Daoy (cell line): Measurements from ENCODE around the gene ZNF587. TPM values are rescaled to one million over a fixed set of nuclear protein-coding genes. Genes with fewer than 3 reads are reported as not detected.
A peak's percentile ranks its signal among the peaks of the same experiment; 100 is the strongest.

Experiments used
- DNase-seq: peaks from one replicate; pipeline ENCODE4 v3.0.0-alpha.2; 2015; ENCODE audit warnings: low read depth
- total RNA-seq: library from RNA; depleted of rRNA; stranded (reverse); fragments of >200 nt; shearing (Covaris generic); gene quantifications from 2 replicates; pipeline ENCODE4 v1.2.3, GENCODE V29; 2014; rRNA removed

Gene ZNF587
- total RNA-seq, 1 experiment from 2014 or later: 11.2 TPM

DNA sequence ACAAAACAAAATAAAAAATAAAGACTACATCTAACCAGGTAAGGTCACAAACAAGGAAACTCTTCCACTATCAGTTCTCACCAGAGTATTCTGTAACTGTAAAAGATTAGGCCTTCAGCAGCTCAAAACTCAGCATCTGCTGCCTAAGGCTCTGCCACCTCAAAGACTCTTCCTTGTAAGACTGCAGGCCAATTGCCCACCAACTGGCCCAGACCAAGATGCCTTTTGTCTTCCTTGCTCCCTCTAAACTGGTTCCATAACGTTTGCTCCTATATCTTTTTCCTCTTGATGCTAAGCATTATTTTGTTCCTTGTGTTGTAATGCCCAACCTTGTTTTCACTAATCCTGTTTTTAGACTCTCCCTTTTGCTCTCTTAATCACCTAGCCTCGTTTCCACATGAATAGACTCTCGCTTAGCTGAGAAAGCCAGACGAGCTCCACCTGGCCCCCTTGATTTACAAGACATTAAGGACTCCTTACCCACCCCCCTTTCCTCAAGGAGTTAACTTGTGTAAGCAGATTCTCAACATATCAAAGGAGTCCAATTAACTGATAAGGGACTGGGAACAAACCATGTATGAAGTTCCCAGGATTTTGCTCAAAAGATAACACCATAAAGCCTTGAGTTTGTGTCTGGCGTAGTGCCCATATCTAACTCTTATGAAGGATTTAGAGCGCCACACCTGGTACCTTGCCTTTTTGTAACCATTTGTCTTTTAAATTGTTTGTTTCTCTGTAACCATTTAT is 37.7 kb downstream of the ZNF587 start:
- no peak for DNase-seq

DNA sequence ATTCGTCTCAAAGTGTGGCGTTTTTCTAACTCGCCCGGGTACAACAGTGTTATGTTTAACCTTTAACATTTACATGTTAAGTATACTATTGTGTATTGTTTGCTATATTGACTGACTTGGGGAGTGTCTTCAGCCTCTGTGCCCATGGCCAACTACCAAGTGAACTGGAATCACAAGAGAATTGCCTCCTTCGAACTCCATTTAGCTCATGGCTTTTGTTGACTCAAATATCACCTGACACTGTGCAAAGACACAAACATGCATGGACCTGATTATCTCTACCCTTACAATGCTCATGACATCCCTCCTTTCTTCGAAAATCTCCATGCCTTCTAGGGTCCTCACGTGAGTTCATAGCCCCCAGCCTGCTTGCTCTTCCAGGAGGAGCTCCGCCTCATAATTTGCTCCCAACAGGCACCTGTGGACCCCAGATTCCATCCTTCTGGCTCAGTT is 38.5 kb downstream of the ZNF587 start:
- DNase-seq: no peak

DNA sequence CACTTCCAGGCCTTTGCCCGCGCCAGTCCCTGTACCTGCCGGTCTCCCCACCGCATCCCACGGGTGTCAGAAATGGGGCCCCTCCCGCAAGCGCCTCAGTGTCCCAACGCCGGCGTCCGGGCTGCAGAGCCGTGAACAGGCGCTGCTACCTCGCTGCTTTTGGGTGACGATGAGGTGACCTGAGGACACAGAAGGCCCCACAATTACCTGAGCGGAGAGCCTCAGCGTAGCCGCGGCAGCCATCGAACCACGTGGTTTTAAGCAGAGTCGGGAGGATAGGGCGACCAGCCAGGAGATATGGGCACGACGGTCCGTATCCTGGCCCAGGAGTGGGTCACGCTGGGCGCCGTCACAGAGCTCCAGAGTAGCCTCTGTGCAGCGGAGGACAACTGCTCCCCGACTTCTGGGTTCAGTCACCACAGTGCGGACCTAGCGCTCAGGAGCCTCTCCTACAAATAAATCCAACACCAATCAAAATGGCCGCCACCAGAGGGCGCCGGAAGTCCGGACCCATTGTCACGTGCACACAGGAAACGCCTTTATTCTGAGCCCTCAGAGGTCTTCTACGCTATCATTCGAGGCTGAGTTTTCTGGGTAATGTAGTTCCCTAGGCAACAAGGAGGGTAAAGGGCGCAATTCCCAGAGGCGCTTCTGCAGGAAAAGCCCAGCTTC is 39.0 kb downstream of the ZNF587 start, which contains the start of gene ZNF814:
TSS of gene ZNF814 (minus strand) at position 478 of the 672 bp plus-strand sequence. CDS start at position 243, 235 bp downstream.
- DNase-seq: peak; percentile 47

- peak; percentile 67 for DNase-seq
Measured at GRCh38 chr19:57890706-57891105, 41.0 kb downstream of the ZNF587 start.

DNA sequence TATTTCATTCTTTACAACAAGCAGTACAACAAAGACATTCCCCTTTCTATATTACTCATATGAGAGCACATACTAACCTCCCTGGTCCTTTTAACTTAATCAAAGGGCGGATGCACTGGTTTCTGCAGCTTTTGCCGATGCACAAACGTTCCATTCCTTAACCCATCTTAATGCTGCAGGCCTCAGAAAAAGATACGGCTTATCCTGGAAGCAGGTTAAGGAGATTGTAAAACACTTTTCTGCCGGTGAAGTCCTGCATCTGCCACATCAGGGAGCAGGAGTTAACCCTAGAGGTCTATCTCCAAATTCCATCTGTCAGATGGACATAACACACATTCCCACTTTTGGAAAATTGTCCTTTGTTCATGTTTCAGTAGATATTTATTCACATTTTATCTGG is 50.7 kb downstream of the ZNF587 start:
- DNase-seq: no peak

GRCh38 chr19:57903618-57904184 is 54.0 kb downstream of the ZNF587 start:
- no peak for DNase-seq

DNA sequence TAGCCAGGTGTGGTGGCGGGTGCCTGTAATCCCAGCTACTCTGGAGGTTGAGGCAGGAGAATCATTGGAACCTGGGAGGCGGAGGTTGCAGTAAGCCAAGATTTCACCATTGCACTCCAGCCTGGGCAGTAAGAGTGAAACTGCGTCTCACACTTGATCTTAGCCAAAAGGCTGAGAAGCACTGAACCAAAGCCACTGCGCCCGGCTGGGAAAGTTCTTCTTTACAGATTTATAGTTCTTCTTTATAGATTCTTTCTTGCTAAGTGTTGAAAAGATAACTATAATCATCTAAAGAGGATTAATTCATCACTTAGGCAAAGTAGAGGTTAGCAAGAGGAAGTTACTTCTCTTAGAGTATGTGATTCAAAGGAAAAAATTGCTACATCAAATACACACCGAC is 55.6 kb downstream of the ZNF587 start:
- DNase-seq: no peak

DNA sequence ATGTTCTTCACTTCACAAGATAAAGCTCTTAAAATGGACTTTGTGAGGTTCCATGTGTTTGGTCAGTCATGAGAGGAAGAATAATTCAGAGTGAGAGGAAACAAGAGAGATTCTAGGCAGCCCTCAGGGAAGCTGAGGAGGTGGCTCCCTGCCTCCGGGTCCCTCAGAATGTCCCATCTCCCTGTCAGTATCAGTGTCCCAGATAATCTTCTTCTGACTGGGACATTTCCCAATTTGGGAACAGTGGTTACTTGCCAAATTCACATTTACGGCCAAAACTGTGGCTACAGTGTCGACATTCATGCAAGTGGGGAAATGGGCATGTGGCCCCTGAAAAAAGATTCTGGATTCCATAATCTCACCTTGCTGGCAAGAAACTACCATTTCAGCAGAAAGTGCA is 57.7 kb downstream of the ZNF587 start:
- DNase-seq: no peak

GRCh38 chr19:57914531-57914930 is 64.9 kb downstream of the ZNF587 start:
- DNase-seq: no peak

Other genes with a start within 250 kb of the ZNF587 start
- gene ZNF530, start 250.0 kb upstream of the ZNF587 start, total RNA-seq: 7.5 and 15.1 TPM in 2 replicates
- 17.0 and 22.9 TPM in 2 replicates for gene ZNF134, start 235.6 kb upstream of the ZNF587 start, total RNA-seq
- gene ZNF211, start 216.7 kb upstream of the ZNF587 start, total RNA-seq: 7.4 and 9.8 TPM in 2 replicates
- not detected in 2 replicates for gene ZSCAN4, start 180.9 kb upstream of the ZNF587 start, total RNA-seq
- gene ZNF551, start 167.9 kb upstream of the ZNF587 start, total RNA-seq: 16.6 and 17.5 TPM in 2 replicates
- not detected in 2 replicates for gene ZNF154, start 140.7 kb upstream of the ZNF587 start, total RNA-seq
- 2.5 and 3.8 TPM in 2 replicates for gene ZNF671, start 122.2 kb upstream of the ZNF587 start, total RNA-seq
- 8.1 and 17.7 TPM in 2 replicates for gene ZNF776, start 103.0 kb upstream of the ZNF587 start, total RNA-seq
- 12.8 and 13.3 TPM in 2 replicates for gene ZNF586, start 80.2 kb upstream of the ZNF587 start, total RNA-seq
- 4.4 and 4.5 TPM in 2 replicates for gene ZNF552, start 34.9 kb upstream of the ZNF587 start, total RNA-seq
- gene ZNF587B, start 19.6 kb upstream of the ZNF587 start, total RNA-seq: 14.9 and 16.9 TPM in 2 replicates
- gene ZNF814, start 39.2 kb downstream of the ZNF587 start, total RNA-seq: 3.5 and 5.4 TPM in 2 replicates
- 5.9 and 7.4 TPM in 2 replicates for gene ZNF417, start 66.7 kb downstream of the ZNF587 start, total RNA-seq
- 2.5 and 6.2 TPM in 2 replicates for gene ZNF418, start 85.5 kb downstream of the ZNF587 start, total RNA-seq
- gene ZNF256, start 97.8 kb downstream of the ZNF587 start, total RNA-seq: 2.9 and 4.4 TPM in 2 replicates
- gene C19orf18, start 124.7 kb downstream of the ZNF587 start, total RNA-seq: 0.11 TPM in 1 of 2 replicates, not detected in the other
- gene ZNF606, start 153.0 kb downstream of the ZNF587 start, total RNA-seq: 13.5 and 15.7 TPM in 2 replicates
- not detected in 2 replicates for gene ZSCAN1, start 184.2 kb downstream of the ZNF587 start, total RNA-seq
- 0.40 and 0.86 TPM in 2 replicates for gene ZNF135, start 209.4 kb downstream of the ZNF587 start, total RNA-seq
- 7.7 and 8.0 TPM in 2 replicates for gene ZSCAN18, start 248.4 kb downstream of the ZNF587 start, total RNA-seq